Gastroesophageal sphincter (tissue), 4 donors: ENCODE measurements around the gene ITPK1. TPM values are rescaled to one million over a fixed set of nuclear protein-coding genes. Genes with fewer than 3 reads are reported as not detected.
"Not testable (repeated sequence)": the region's sequence is repeated elsewhere in the genome, so short reads cannot be mapped to it uniquely, and the experiment has no call there.

Source experiments
- ATAC-seq: fragments of 150-250 bp; one replicate; pipeline ENCODE4 v1.9.1; 2016; ENCODE audit warnings: mild to moderate bottlenecking, moderate library complexity
- H3K27ac ChIP-seq, 4 donors: fragments of 200-600 bp; sonication (generic) in 3 of 4; 1 replicate in 3 of 4; 2 replicates in 1 of 4; pipeline ENCODE4 v1.5.1; 2016 to 2019
- H3K27me3 ChIP-seq: fragments of 200-600 bp; sonication (generic); one replicate; pipeline ENCODE4 v1.5.1; 2019
- H3K36me3 ChIP-seq, 2 donors: fragments of 200-600 bp; sonication (generic); one replicate each; pipeline ENCODE4 v1.5.1; 2019; ENCODE audit warnings: control low read depth in 1 of 2
- H3K4me1 ChIP-seq, 3 donors: fragments of 200-600 bp; sonication (generic); 1 replicate in 2 of 3; 2 replicates in 1 of 3; pipeline ENCODE4 v1.5.1; 2016 to 2019; ENCODE audit warnings: control low read depth in 2 of 3
- H3K4me3 ChIP-seq, 2 donors: fragments of 200-600 bp; sonication (generic); one replicate each; pipeline ENCODE4 v1.5.1; 2019; ENCODE audit warnings: mild to moderate bottlenecking in 1 of 2, moderate library complexity in 1 of 2
- H3K9me3 ChIP-seq, 3 donors: fragments of 200-600 bp; sonication (generic); one replicate each; pipeline ENCODE4 v1.5.1; 2017 to 2019; ENCODE audit warnings: control low read depth in 2 of 3
- CTCF ChIP-seq, 4 experiments: fragments of 200-600 bp in 2 of 4; fragments of 450-650 bp in 2 of 4; sonication (generic) in 1 of 4; IDR thresholded peaks; one replicate each; pipeline ENCODE4 v1.5.1; 2017 to 2019; ENCODE audit warnings: antibody characterized with exemption in 4 of 4, mild to moderate bottlenecking in 2 of 4, moderate library complexity in 2 of 4
- EP300 ChIP-seq: sonication (generic); formaldehyde crosslinking; IDR thresholded peaks from one replicate; pipeline ENCODE4 v1.6.1; 2017; ENCODE audit warnings: antibody characterized with exemption, mild to moderate bottlenecking
- POLR2A ChIP-seq, 2 donors: fragments of 450-650 bp; IDR thresholded peaks; one replicate each; pipeline ENCODE4 v1.6.1; 2017; ENCODE audit warnings: antibody characterized with exemption in 2 of 2, mild to moderate bottlenecking in 2 of 2, moderate library complexity in 1 of 2
- POLR2AphosphoS5 ChIP-seq: sonication (generic); formaldehyde crosslinking; IDR thresholded peaks from one replicate; pipeline ENCODE4 v1.6.1; 2017; ENCODE audit warnings: antibody characterized with exemption
- WGBS, 2 donors: methylation state at CpG; one replicate each; pipeline ENCODE4 v1.1.5; 2018; ENCODE audit warnings: low coverage in 1 of 2; 5-methylcytosine and 5-hydroxymethylcytosine counted together
- total RNA-seq, 4 donors: library from RNA; depleted of rRNA; stranded (reverse); fragments of >200 nt; gene quantifications; one replicate each; pipeline ENCODE4 v1.1.0, GENCODE V29; 2016

ITPK1 gene
- total RNA-seq, 4 donors from 2014 or later = 68.8 to 201 (median 134) TPM

GRCh38 chr14:93148979-93149378 is 33.3 kb upstream of the ITPK1 start:
- no peaks in the 10 kb centered on the region for H3K36me3 ChIP-seq
- no peaks in the 10 kb centered on the region for H3K27me3 ChIP-seq
- no peaks in the 10 kb centered on the region for H3K4me1 ChIP-seq
- H3K9me3 ChIP-seq = no peaks in the 10 kb centered on the region
- WGBS, 2 donors = 83% methylated on average over 1 of the region's 8 CpGs; no CpG with 5 or more reads in 1 of the 2 donors
- H3K27ac ChIP-seq = no peak overlapping the region
- no peak for TF ChIP-seq POLR2A (IDR thresholded peaks at IDR 0.05)
- no peak for TF ChIP-seq EP300
- no peak for TF ChIP-seq POLR2AphosphoS5
- no peak for TF ChIP-seq CTCF (IDR thresholded peaks at IDR 0.05)
- ATAC-seq = no peak
- no peak overlapping the region for H3K4me3 ChIP-seq

GRCh38 chr14:93146119-93146518 is 30.4 kb upstream of the ITPK1 start:
- no peak for TF ChIP-seq EP300
- TF ChIP-seq POLR2AphosphoS5 = no peak
- no peak for TF ChIP-seq POLR2A (IDR thresholded peaks at IDR 0.05)
- no peak for TF ChIP-seq CTCF (IDR thresholded peaks at IDR 0.05)
- no peaks in the 10 kb centered on the region for H3K36me3 ChIP-seq
- 68 to 69% methylated on average over 3 to 6 of the region's 9 CpGs for WGBS, 2 donors

GRCh38 chr14:93142854-93143652 is 27.3 kb upstream of the ITPK1 start:
- no peak for ATAC-seq
- Histone ChIP-seq H3K4me3 (no peak overlapping the region), H3K4me1 (peaks cover 0 to 3% (median 0%) of the 10 kb centered on the region in 3 donors), H3K27me3 (no peaks in the 10 kb centered on the region), H3K27ac (no peak overlapping the region), H3K9me3 (no peaks in the 10 kb centered on the region), H3K36me3 (no peaks in the 10 kb centered on the region)
- TF ChIP-seq CTCF (IDR thresholded peaks at IDR 0.05) = no peak
- TF ChIP-seq EP300 = no peak
- WGBS, 2 donors = 65 to 80% methylated on average over 4 to 7 of the region's 13 CpGs

More at GRCh38 chr14:93146119-93146518, 30.4 kb upstream of the ITPK1 start:
- H3K27me3 ChIP-seq = no peaks in the 10 kb centered on the region
- H3K27ac ChIP-seq = no peak overlapping the region
- H3K4me3 ChIP-seq = no peak overlapping the region
- no peaks in the 10 kb centered on the region for H3K9me3 ChIP-seq
- no peak for ATAC-seq
- H3K4me1 ChIP-seq = no peaks in the 10 kb centered on the region

- TF ChIP-seq CTCF (IDR thresholded peaks at IDR 0.05) = peak in 2 of 4 experiments; percentile 41 to 43
- no peak for TF ChIP-seq POLR2A (IDR thresholded peaks at IDR 0.05)
- no peaks in the 10 kb centered on the region for H3K27me3 ChIP-seq
- no peaks in the 10 kb centered on the region for H3K36me3 ChIP-seq
- 0% methylated on average over 1 of the region's 17 CpGs; no CpG with 5 or more reads in 1 of the 2 donors for WGBS, 2 donors
- no peak overlapping the region for H3K27ac ChIP-seq
- peaks cover 0 to 17% (median 0%) of the 10 kb centered on the region in 3 donors for H3K4me1 ChIP-seq
- no peak overlapping the region for H3K4me3 ChIP-seq
- H3K9me3 ChIP-seq = no peaks in the 10 kb centered on the region
- peak; percentile 54 for ATAC-seq
Observed at GRCh38 chr14:93137864-93138263, 22.1 kb upstream of the ITPK1 start.

GRCh38 chr14:93136508-93136907 is 20.8 kb upstream of the ITPK1 start:
- peaks cover 0 to 22% (median 0%) of the 10 kb centered on the region in 3 donors for H3K4me1 ChIP-seq
- not testable (repeated sequence) for ATAC-seq, H3K4me3 ChIP-seq, H3K36me3 ChIP-seq, H3K27ac ChIP-seq, H3K27me3 ChIP-seq, H3K9me3 ChIP-seq
- 40 to 100% methylated on average over 2 of the region's 13 CpGs for WGBS, 2 donors
